HG03095 (cell line): ENCODE results near the gene ZNF490.

Source experiments
- ATAC-seq: cut with Tn5 transposase; IDR thresholded peaks from one replicate; pipeline ENCODE4 v1.9.1; 2021; ENCODE audit warnings: moderate library complexity; ENCODE audit not compliant: unreplicated experiment

Gene ZNF490

DNA sequence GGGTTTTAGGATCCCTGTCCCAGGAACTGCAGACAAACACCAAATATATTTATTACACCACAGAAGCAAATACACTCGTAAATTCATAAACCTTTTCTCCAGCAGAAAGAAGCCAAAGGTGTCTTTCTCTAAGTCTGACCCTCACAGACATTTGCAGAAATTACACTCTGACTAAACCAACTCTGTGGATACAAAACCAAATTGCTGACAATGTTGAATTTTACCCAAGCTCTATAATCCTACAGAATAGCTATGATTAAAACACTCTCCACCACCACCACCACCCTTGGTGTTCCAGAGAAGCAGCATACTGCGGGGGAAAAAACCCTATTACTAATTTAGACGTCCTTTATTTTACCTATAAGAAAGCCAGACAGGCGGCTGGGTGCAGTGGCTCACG lies 64.5 kb downstream of the ZNF490 start:
- ATAC-seq: no peak

DNA sequence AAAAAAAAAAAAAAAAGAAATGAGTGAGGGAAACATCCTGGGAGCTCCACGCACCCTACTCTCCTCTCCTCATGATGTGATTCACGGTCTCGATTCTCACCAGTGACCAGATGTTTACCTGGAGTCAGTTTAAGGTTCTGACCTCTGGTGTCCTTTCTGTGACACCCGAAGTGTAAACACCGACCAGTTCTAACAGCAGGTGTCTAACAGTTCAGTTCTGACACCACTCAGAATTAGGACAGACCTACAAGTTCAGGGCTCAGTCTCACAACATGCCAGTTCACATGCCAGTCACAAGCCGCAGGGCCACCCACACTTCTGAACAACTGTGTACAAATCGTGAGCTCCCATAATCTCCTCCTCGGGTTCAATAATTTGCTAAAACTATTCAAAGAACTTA lies 65.3 kb downstream of the ZNF490 start:
- no peak for ATAC-seq

DNA sequence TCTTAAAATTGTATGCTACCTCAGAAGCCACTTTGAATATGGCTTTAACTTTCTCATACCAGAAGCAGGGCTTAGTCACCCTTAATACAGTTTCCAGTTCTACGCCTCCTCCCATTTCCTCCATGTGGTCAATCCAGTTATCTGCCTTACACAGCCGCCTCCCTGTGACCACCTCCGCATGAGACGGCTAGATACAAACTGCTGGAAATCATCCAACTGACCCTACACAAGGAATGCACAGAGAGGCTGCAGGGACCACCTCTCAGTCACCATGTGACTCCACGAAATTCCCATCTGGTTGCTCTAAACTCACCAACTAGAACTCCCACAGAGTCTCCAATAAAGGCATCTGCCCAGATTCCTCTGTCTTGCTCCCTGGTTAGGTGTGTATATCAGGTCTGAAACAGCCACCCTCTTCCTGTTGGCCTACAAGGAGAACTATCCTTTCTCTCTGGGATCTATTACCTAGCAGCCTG lies 66.2 kb downstream of the ZNF490 start:
- ATAC-seq: no peak

DNA sequence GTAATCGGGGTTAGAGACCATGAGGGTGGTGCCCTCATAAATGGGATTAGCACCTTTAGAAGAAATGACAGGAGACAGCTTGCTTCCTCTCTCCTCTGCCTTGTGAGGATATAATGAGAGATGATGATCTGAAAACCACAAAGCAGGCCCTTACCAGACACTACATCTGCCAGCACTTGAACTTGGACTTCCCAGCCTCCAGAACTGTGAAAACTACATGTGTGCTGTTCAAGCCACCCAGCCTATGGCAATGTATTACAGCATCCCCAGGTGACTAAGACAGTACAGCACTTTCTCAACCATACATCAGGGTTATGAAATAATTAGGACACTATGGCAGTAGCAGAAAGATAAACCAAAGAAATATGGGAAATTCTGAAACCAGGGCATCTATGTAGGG lies 66.8 kb downstream of the ZNF490 start:
- ATAC-seq: no peak
